ENCODE results near the gene TECPR2.

GRCh38 chr14:102498678-102499265 is 136.0 kb downstream of the TECPR2 start:
- TF ChIP-seq TAF1 (IDR thresholded peaks at IDR 0.05; ENCODE audit: low read depth, low read length) (no peak), POLR2A (IDR thresholded peaks at IDR 0.05; ENCODE audit: low read depth, low read length) (no peak), POLR2AphosphoS5 (IDR thresholded peaks at IDR 0.05; ENCODE audit: low read depth, low read length) (no peak)
